GM19099 (cell line): ENCODE data around the gene DHX35.

Experiments
- POLR2A ChIP-seq: IDR thresholded peaks from 3 replicates; pipeline ENCODE4 v1.6.1; 2011; ENCODE audit warnings: low read depth; ENCODE audit not compliant: insufficient read length; ENCODE audit errors: extremely low read depth

The DHX35 gene

GRCh38 chr20:38987777-38988176 lies 25.6 kb downstream of the DHX35 start:
- no peak for TF ChIP-seq POLR2A

- no peak for TF ChIP-seq POLR2A
Measured at GRCh38 chr20:38990728-38991127, 28.6 kb downstream of the DHX35 start.

- no peak for TF ChIP-seq POLR2A
Measured at GRCh38 chr20:38991814-38992704, 29.9 kb downstream of the DHX35 start.

- no peak for TF ChIP-seq POLR2A
Measured at GRCh38 chr20:38995536-38996044, 33.4 kb downstream of the DHX35 start.

- TF ChIP-seq POLR2A, result no peak
Measured at GRCh38 chr20:38997622-38998021, 35.5 kb downstream of the DHX35 start.

- TF ChIP-seq POLR2A, result no peak
Measured at GRCh38 chr20:38999217-38999616, 37.1 kb downstream of the DHX35 start.

- no peak for TF ChIP-seq POLR2A
Measured at GRCh38 chr20:38999965-39000910, 38.1 kb downstream of the DHX35 start.

GRCh38 chr20:39004508-39004907 lies 42.4 kb downstream of the DHX35 start:
- TF ChIP-seq POLR2A, result no peak

GRCh38 chr20:39009348-39009747 lies 47.2 kb downstream of the DHX35 start:
- no peak for TF ChIP-seq POLR2A

- no peak for TF ChIP-seq POLR2A
Measured at GRCh38 chr20:39010496-39010895, 48.4 kb downstream of the DHX35 start.

GRCh38 chr20:39013662-39014109 lies 51.5 kb downstream of the DHX35 start:
- no peak for TF ChIP-seq POLR2A

- no peak for TF ChIP-seq POLR2A
Measured at GRCh38 chr20:39016041-39016440, 53.9 kb downstream of the DHX35 start.

- no peak for TF ChIP-seq POLR2A
Measured at GRCh38 chr20:39016506-39016905, 54.4 kb downstream of the DHX35 start.

GRCh38 chr20:39019027-39019426 lies 56.9 kb downstream of the DHX35 start:
- TF ChIP-seq POLR2A, result no peak

- TF ChIP-seq POLR2A, result no peak
Measured at GRCh38 chr20:39019805-39020325, 57.7 kb downstream of the DHX35 start.
